Kidney epithelial cell (primary cell): ENCODE data around the gene PALLD. TPM values are rescaled to one million over a fixed set of nuclear protein-coding genes. Genes with fewer than 3 reads are reported as not detected.
A peak's percentile ranks its signal among the peaks of the same experiment; 100 is the strongest.

Experiments
- DNase-seq: peaks from one replicate; pipeline ENCODE4 v3.0.0-alpha.2; 2010; ENCODE audit warnings: low read depth
- H3K27me3 ChIP-seq: 2 replicates; pipeline ENCODE4 v1.6.0; 2011; ENCODE audit warnings: low read length; ENCODE audit not compliant: control insufficient read depth, insufficient read depth
- H3K36me3 ChIP-seq: 2 replicates; pipeline ENCODE4 v1.5.1; 2011; ENCODE audit warnings: low read length; ENCODE audit not compliant: control insufficient read depth, insufficient read depth
- H3K4me3 ChIP-seq: 2 replicates; pipeline ENCODE4 v1.5.1; 2011; ENCODE audit warnings: low read depth, mild to moderate bottlenecking, control low read depth, low read length
- CTCF ChIP-seq: IDR thresholded peaks from 2 replicates; pipeline ENCODE4 v1.5.1; 2011; ENCODE audit warnings: mild to moderate bottlenecking, moderate library complexity, low read length, control low read depth, inconsistent platforms; ENCODE audit not compliant: insufficient read depth, poor library complexity, severe bottlenecking
- total RNA-seq: library from RNA; depleted of rRNA; stranded (reverse); fragments of >200 nt; gene quantifications from 2 replicates; pipeline ENCODE4 v1.2.3, GENCODE V29; 2015

The PALLD gene
- total RNA-seq, 1 donor from 2014 or later: 77.4 TPM

GRCh38 chr4:168854350-168854921 is 357.6 kb downstream of the PALLD start:
- DNase-seq: no peak
- H3K36me3 ChIP-seq: no peaks in the 10 kb centered on the region
- H3K27me3 ChIP-seq: no peaks in the 10 kb centered on the region
- no peak for TF ChIP-seq CTCF
- H3K4me3 ChIP-seq: no peak overlapping the region

GRCh38 chr4:168856312-168856711 is 359.5 kb downstream of the PALLD start:
- no peaks in the 10 kb centered on the region for H3K27me3 ChIP-seq
- peak; percentile 34 for DNase-seq
- no peak overlapping the region for H3K4me3 ChIP-seq
- H3K36me3 ChIP-seq: no peaks in the 10 kb centered on the region
- TF ChIP-seq CTCF: no peak

- no peaks in the 10 kb centered on the region for H3K27me3 ChIP-seq
- H3K36me3 ChIP-seq: no peaks in the 10 kb centered on the region
- no peak for TF ChIP-seq CTCF
- no peak overlapping the region for H3K4me3 ChIP-seq
- no peak for DNase-seq
These were observed 360.2 kb downstream of the PALLD start for GRCh38 chr4:168857009-168857408.

GRCh38 chr4:168857546-168858314 is 360.9 kb downstream of the PALLD start:
- no peak overlapping the region for H3K4me3 ChIP-seq
- DNase-seq: no peak
- no peak for TF ChIP-seq CTCF
- H3K27me3 ChIP-seq: no peaks in the 10 kb centered on the region
- no peaks in the 10 kb centered on the region for H3K36me3 ChIP-seq

- no peaks in the 10 kb centered on the region for H3K36me3 ChIP-seq
- no peak for DNase-seq
- no peaks in the 10 kb centered on the region for H3K27me3 ChIP-seq
- TF ChIP-seq CTCF: no peak
- H3K4me3 ChIP-seq: no peak overlapping the region
These were observed 362.2 kb downstream of the PALLD start for GRCh38 chr4:168859100-168859499.
